Endothelial cell of umbilical vein (primary cell): ENCODE data around the gene TRABD. TPM values are rescaled to one million over a fixed set of nuclear protein-coding genes. Genes with fewer than 3 reads are reported as not detected.

Experiments used
- BruUV-seq: library from RNA; stranded (reverse); fragments of 400-500 nt; replicated peaks from 2 replicates; lab custom pipeline; 2021; lab: Mats Ljungman, UMichigan
- CTCF ChIA-PET: fragments of 300-600, 350-600 bp; sonication (Branson Sonifier 250); formaldehyde crosslinking; loops from one replicate; lab custom pipeline; 2021; ENCODE audit warnings: antibody characterized with exemption, inconsistent platforms; lab: Charles Lee
- POLR2A ChIA-PET: fragments of 300-600, 350-600 bp; sonication (Branson Sonifier 250); formaldehyde crosslinking; loops from one replicate; lab custom pipeline; 2021; ENCODE audit warnings: antibody characterized with exemption, inconsistent platforms; lab: Charles Lee
- DNase-seq: peaks from one replicate; pipeline ENCODE4 v3.0.0-alpha.2; 2011; ENCODE audit warnings: low read depth, low spot score
- FAIRE-seq: peaks from 2 replicates; lab custom pipeline; 2011; peaks lifted over from hg19 to GRCh38; lab: Jason Lieb, UNC
- H2AFZ ChIP-seq: 2 replicates; pipeline ENCODE4 v1.6.0; 2012; ENCODE audit warnings: low read depth, low read length, control low read depth, inconsistent platforms
- H3K27ac ChIP-seq: 2 replicates; pipeline ENCODE4 v1.5.1; 2011; ENCODE audit warnings: low read depth, mild to moderate bottlenecking, control low read depth, low read length, moderate library complexity; ENCODE audit not compliant: insufficient read depth
- H3K27me3 ChIP-seq, 2 experiments: 2 replicates each; pipeline versions ENCODE4 v1.6.0 to v1.6.1; 2011; ENCODE audit warnings: low read length in 2 of 2, mixed read lengths in 1 of 2; ENCODE audit not compliant: control insufficient read depth in 2 of 2, insufficient read depth in 2 of 2
- H3K36me3 ChIP-seq, 2 experiments: 2 replicates in 1 of 2; 3 replicates in 1 of 2; pipeline ENCODE4 v1.5.1; 2011; ENCODE audit warnings: low read length in 2 of 2, mild to moderate bottlenecking in 1 of 2, moderate library complexity in 1 of 2; ENCODE audit not compliant: control insufficient read depth in 2 of 2, insufficient read depth in 2 of 2; ENCODE audit errors: extremely low read depth in 1 of 2
- H3K4me1 ChIP-seq: 3 replicates; pipeline ENCODE4 v1.5.1; 2011; ENCODE audit warnings: mild to moderate bottlenecking, low read length; ENCODE audit not compliant: control insufficient read depth, insufficient read depth; ENCODE audit errors: extremely low read depth
- H3K4me2 ChIP-seq: 2 replicates; pipeline ENCODE4 v1.6.1; 2011; ENCODE audit warnings: low read length, control low read depth, mixed read lengths; ENCODE audit not compliant: insufficient read depth
- H3K4me3 ChIP-seq, 3 experiments: fragments of 200-600 bp in 1 of 3; sonication (generic), shearing (Covaris generic) in 1 of 3; replicated peaks in 1 of 3; 2 replicates each; pipeline ENCODE4 v1.5.1; 2011 to 2016; ENCODE audit warnings: control low read depth in 3 of 3, low read length in 3 of 3, mild to moderate bottlenecking in 2 of 3, inconsistent platforms in 1 of 3, low read depth in 1 of 3, moderate library complexity in 1 of 3; ENCODE audit not compliant: insufficient read depth in 1 of 3
- H3K79me2 ChIP-seq: 2 replicates; pipeline ENCODE4 v1.6.0; 2012; ENCODE audit warnings: low read length, inconsistent platforms; ENCODE audit not compliant: control insufficient read depth, insufficient read depth
- H3K9ac ChIP-seq: replicated peaks from 2 replicates; pipeline ENCODE3; 2011; ENCODE audit warnings: low read length, control low read depth; ENCODE audit not compliant: insufficient read depth; ENCODE audit errors: extremely low read depth
- H3K9me1 ChIP-seq: replicated peaks from 3 replicates; pipeline ENCODE4 v1.6.0; 2011; ENCODE audit warnings: mild to moderate bottlenecking, low read length; ENCODE audit not compliant: control insufficient read depth, insufficient read depth; ENCODE audit errors: extremely low read depth
- H3K9me3 ChIP-seq: replicated peaks from 2 replicates; pipeline ENCODE4 v1.5.1; 2012; ENCODE audit warnings: low read length, inconsistent platforms; ENCODE audit not compliant: control insufficient read depth, insufficient read depth
- H4K20me1 ChIP-seq: replicated peaks from 2 replicates; pipeline ENCODE3; 2011; ENCODE audit warnings: mild to moderate bottlenecking, low read length; ENCODE audit not compliant: control insufficient read depth, insufficient read depth; ENCODE audit errors: extremely low read depth
- CTCF ChIP-seq, 2 donors: IDR thresholded peaks; 1 replicate in 1 of 2; 2 replicates in 1 of 2; pipeline ENCODE4 v1.5.1; 2011; ENCODE audit warnings: low read length in 2 of 2, mild to moderate bottlenecking in 2 of 2, moderate library complexity in 2 of 2, control low read depth in 1 of 2, inconsistent platforms in 1 of 2, low read depth in 1 of 2; ENCODE audit not compliant: insufficient read depth in 1 of 2; ENCODE audit errors: extremely low read depth in 1 of 2
- EZH2 ChIP-seq: IDR thresholded peaks from 2 replicates; pipeline ENCODE4 v1.6.1; 2012; ENCODE audit warnings: borderline replicate concordance, low read depth, mild to moderate bottlenecking, moderate library complexity, low read length, inconsistent platforms; ENCODE audit not compliant: severe bottlenecking
- FOS ChIP-seq: IDR thresholded peaks from 2 replicates; pipeline ENCODE4 v1.6.1; 2011; ENCODE audit warnings: mild to moderate bottlenecking, low read length, moderate library complexity, borderline replicate concordance; ENCODE audit not compliant: insufficient read depth
- GATA2 ChIP-seq: IDR thresholded peaks from 2 replicates; pipeline ENCODE4 v1.7.0; 2011; ENCODE audit warnings: low read depth, mild to moderate bottlenecking, moderate library complexity, mixed read lengths, low read length; ENCODE audit not compliant: insufficient read length, insufficient read depth
- JUN ChIP-seq: IDR thresholded peaks from 2 replicates; pipeline ENCODE4 v1.6.1; 2011; ENCODE audit warnings: borderline replicate concordance, low read depth; ENCODE audit not compliant: insufficient read length, insufficient read depth
- MAX ChIP-seq: IDR thresholded peaks from 2 replicates; pipeline ENCODE4 v1.6.1; 2011; ENCODE audit not compliant: insufficient read depth, insufficient read length
- MYC ChIP-seq: IDR thresholded peaks from one replicate; pipeline ENCODE4 v1.6.1; 2011; ENCODE audit warnings: mild to moderate bottlenecking, low read depth, low read length
- POLR2A ChIP-seq: IDR thresholded peaks from 2 replicates; pipeline ENCODE4 v1.6.1; 2012; ENCODE audit warnings: low read depth, mild to moderate bottlenecking, control low read depth, low read length
- POLR2AphosphoS5 ChIP-seq: IDR thresholded peaks from 2 replicates; pipeline ENCODE4 v1.6.1; 2012; ENCODE audit warnings: low read depth, mild to moderate bottlenecking, control low read depth, low read length, moderate library complexity; ENCODE audit not compliant: insufficient read depth
- dilution Hi-C: fragments of 300-500 bp; cut with MboI; formaldehyde crosslinking; loops from one replicate; pipeline ENCODE4 v1.15.0; 2019; ENCODE audit warnings: low sequenced_read_pairs; ENCODE audit not compliant: extremely low pct_ligation_motif_present
- intact Hi-C: fragments of 100-400 bp; cut with micrococcal nuclease; formaldehyde crosslinking; loops from one replicate; pipeline ENCODE4 v1.10.0; 2022
- polyA plus RNA-seq, 4 experiments: library from polyadenylated mRNA; depleted of rRNA in 3 of 4; stranded (reverse) in 3 of 4; unstranded in 1 of 4; fragments of >200 nt; gene quantifications; 2 replicates each; pipeline versions ENCODE4 v1.2.1 to v1.2.3, GENCODE V29; 2011 to 2012; ENCODE audit warnings: missing spikeins in 1 of 4
- total RNA-seq: library from RNA; stranded (reverse); gene quantifications from 2 replicates; pipeline ENCODE4 v1.2.3, GENCODE V29; 2021

The TRABD gene
- total and polyA plus RNA-seq, 2 donors (not counting 3 experiments of a cell fraction or from before 2014, with no cell fraction given) = 46.8 to 48.4 TPM

- no peak for TF ChIP-seq CTCF (IDR thresholded peaks at IDR 0.05; ENCODE audit: extremely low read depth in 1 of 2, insufficient read depth in 1 of 2, low read depth in 1 of 2, low read length in 2 of 2)
- TF ChIP-seq JUN = no peak
- TF ChIP-seq POLR2A = no peak
- TF ChIP-seq FOS = no peak
- no peak for TF ChIP-seq GATA2
- no peak for TF ChIP-seq MYC
- no peak for TF ChIP-seq EZH2
- TF ChIP-seq MAX = no peak
- TF ChIP-seq POLR2AphosphoS5 = no peak
- intact Hi-C loops = no loop called here
- no peak for DNase-seq
- no peak overlapping the region for H3K9ac ChIP-seq
- no peaks in the 10 kb centered on the region for H3K9me3 ChIP-seq
- no peak overlapping the region for H2AFZ ChIP-seq
- H3K4me3 ChIP-seq = no peak overlapping the region
- no TSS peak for BruUV-seq
- CTCF ChIA-PET = interaction anchor here (0.8 to 1.0 kb wide), 2 partner anchors 9 to 13 kb away, joined by 3 read pairs; no protein-coding TSS in a partner anchor
- no peaks in the 10 kb centered on the region for H4K20me1 ChIP-seq
- H3K36me3 ChIP-seq = peaks cover 4 to 18% of the 10 kb centered on the region in 2 experiments
- FAIRE-seq = no peak
- POLR2A ChIA-PET = no interaction called here
- H3K4me1 ChIP-seq = peaks cover 18% of the 10 kb centered on the region
- no peak overlapping the region for H3K27ac ChIP-seq
- dilution Hi-C loops = no loop called here
- no peak overlapping the region for H3K4me2 ChIP-seq
- H3K27me3 ChIP-seq = no peaks in the 10 kb centered on the region
- no peaks in the 10 kb centered on the region for H3K9me1 ChIP-seq
- peaks cover 28% of the 10 kb centered on the region for H3K79me2 ChIP-seq
These were observed 13.6 kb downstream of the TRABD start for GRCh38 chr22:50199251-50199721.
